K562 (cell line): ENCODE results near the gene LTBR. TPM values are rescaled to one million over a fixed set of nuclear protein-coding genes. Genes with fewer than 3 reads are reported as not detected.

Source experiments
- DIDO1 ChIP-seq: fragments of 450-650 bp; IDR thresholded peaks from 2 replicates; pipeline ENCODE4 v1.6.1; 2016; ENCODE audit warnings: low read depth, missing biosample characterization, missing genetic modification characterization
- E2F3 ChIP-seq: fragments of 250-450 bp; sonication (Bioruptor Pico); IDR thresholded peaks from 2 replicates; pipeline ENCODE4 v1.4.0; 2020; ENCODE audit warnings: mild to moderate bottlenecking
- ETV5 ChIP-seq: sonication (generic); formaldehyde crosslinking; IDR thresholded peaks from 2 replicates; pipeline ENCODE4 v1.4.0; 2020; ENCODE audit warnings: low read depth, mild to moderate bottlenecking, missing genetic modification reagents
- GTF2F1 ChIP-seq: IDR thresholded peaks from 2 replicates; pipeline ENCODE4 v1.6.1; 2011; ENCODE audit warnings: low read depth, low read length, improper control_type of control experiment
- MAZ ChIP-seq, 2 experiments: fragments of 450-650 bp in 1 of 2; sonication (generic) in 1 of 2; formaldehyde crosslinking; IDR thresholded peaks in 1 of 2; conservative IDR thresholded peaks in 1 of 2; 2 replicates each; pipeline versions ENCODE4 v1.4.0 to v1.5.0; 2020; ENCODE audit warnings: mild to moderate bottlenecking in 1 of 2, missing genetic modification reagents in 1 of 2
- NEUROD1 ChIP-seq: fragments of 150-350 bp; IDR thresholded peaks from 2 replicates; pipeline ENCODE4 v1.6.1; 2014; ENCODE audit warnings: borderline replicate concordance, low read length, low read depth; ENCODE audit not compliant: partially characterized antibody
- NR4A1 ChIP-seq, 2 experiments: fragments of 250-450 bp in 1 of 2; fragments of 450-650 bp in 1 of 2; sonication (Bioruptor Pico) in 1 of 2; IDR thresholded peaks; 2 replicates each; pipeline versions ENCODE4 v1.4.0 to v1.6.1; 2016 to 2020; ENCODE audit warnings: mild to moderate bottlenecking in 2 of 2, missing compliant biosample characterization in 1 of 2, missing genetic modification characterization in 1 of 2, moderate library complexity in 1 of 2
- POLR3G ChIP-seq: IDR thresholded peaks from 2 replicates; pipeline ENCODE4 v1.6.1; 2011; ENCODE audit not compliant: insufficient read length, insufficient replicate concordance; ENCODE audit errors: extremely low read depth
- RBFOX2 ChIP-seq: fragments of 200-400 bp; formaldehyde crosslinking; IDR thresholded peaks from 2 replicates; pipeline ENCODE4 v1.6.1; 2017; ENCODE audit warnings: low read depth, mild to moderate bottlenecking, low read length, moderate library complexity
- SAP30 ChIP-seq: fragments of 200-600 bp; sonication (generic); IDR thresholded peaks from 2 replicates; pipeline ENCODE4 v1.6.1; 2012; ENCODE audit warnings: borderline replicate concordance, low read depth, mild to moderate bottlenecking, moderate library complexity, low read length, control low read depth, inconsistent platforms; ENCODE audit not compliant: insufficient read depth, poor library complexity, severe bottlenecking
- ZFPM2 ChIP-seq: fragments of 250-450 bp; sonication (Bioruptor Pico); IDR thresholded peaks from 2 replicates; pipeline ENCODE4 v1.5.1; 2022; ENCODE audit warnings: mild to moderate bottlenecking
- ZNF324 ChIP-seq: fragments of 250-450 bp; sonication (Bioruptor Pico); IDR thresholded peaks from 2 replicates; pipeline ENCODE4 v1.4.0; 2020; ENCODE audit warnings: mild to moderate bottlenecking
- polyA plus RNA-seq, 8 experiments: library from polyadenylated mRNA; depleted of rRNA in 4 of 8; stranded (reverse) in 5 of 8; unstranded in 3 of 8; fragments of >200 nt; fragmentation: Nextera tagmentation in 2 of 8; fragmentation: Illumina TruSeq in 1 of 8; extraction: Ambion mirVana in 2 of 8; extraction: Trizol in 1 of 8; gene quantifications; 2 replicates each; pipeline versions ENCODE4 v1.2.1 to v1.2.3, GENCODE V29; 2011 to 2014; ENCODE audit warnings: inconsistent platforms in 1 of 8, missing spikeins in 1 of 8
- total RNA-seq, 7 experiments: library from RNA; depleted of rRNA in 6 of 7; stranded (reverse); fragments of >200 nt in 6 of 7; fragmentation: Illumina TruSeq in 2 of 7; extraction: Trizol in 2 of 7; gene quantifications; 2 replicates each; pipeline versions ENCODE4 v1.2.1 to v1.2.3, GENCODE V29; 2011 to 2021; ENCODE audit warnings: low replicate concordance in 1 of 7
- TF ChIP-seq, protein P1 (sequence below): sonication (generic); formaldehyde crosslinking; IDR thresholded peaks from 2 replicates; pipeline ENCODE4 v1.4.0; 2020; ENCODE audit warnings: mild to moderate bottlenecking, missing genetic modification reagents
- TF ChIP-seq, protein P2 (sequence below): fragments of 250-450 bp; sonication (Bioruptor Pico); IDR thresholded peaks from 2 replicates; pipeline ENCODE4 v1.5.1; 2021; ENCODE audit warnings: mild to moderate bottlenecking
- TF ChIP-seq, protein P3 (sequence below): sonication (generic); formaldehyde crosslinking; IDR thresholded peaks from 2 replicates; pipeline ENCODE4 v1.8.0; 2022; ENCODE audit warnings: mild to moderate bottlenecking, missing genetic modification reagents
- TF ChIP-seq, protein P4 (sequence below): sonication (generic); formaldehyde crosslinking; IDR thresholded peaks from 2 replicates; pipeline ENCODE4 v1.8.0; 2022; ENCODE audit warnings: missing genetic modification reagents, mild to moderate bottlenecking, moderate library complexity, borderline replicate concordance

LTBR gene
- total and polyA plus RNA-seq, 9 of the 15 experiments (the other 6 are each of a cell fraction or from before 2014, with no cell fraction given) = 0.96 to 69.0 (median 35.3) TPM

DNA sequence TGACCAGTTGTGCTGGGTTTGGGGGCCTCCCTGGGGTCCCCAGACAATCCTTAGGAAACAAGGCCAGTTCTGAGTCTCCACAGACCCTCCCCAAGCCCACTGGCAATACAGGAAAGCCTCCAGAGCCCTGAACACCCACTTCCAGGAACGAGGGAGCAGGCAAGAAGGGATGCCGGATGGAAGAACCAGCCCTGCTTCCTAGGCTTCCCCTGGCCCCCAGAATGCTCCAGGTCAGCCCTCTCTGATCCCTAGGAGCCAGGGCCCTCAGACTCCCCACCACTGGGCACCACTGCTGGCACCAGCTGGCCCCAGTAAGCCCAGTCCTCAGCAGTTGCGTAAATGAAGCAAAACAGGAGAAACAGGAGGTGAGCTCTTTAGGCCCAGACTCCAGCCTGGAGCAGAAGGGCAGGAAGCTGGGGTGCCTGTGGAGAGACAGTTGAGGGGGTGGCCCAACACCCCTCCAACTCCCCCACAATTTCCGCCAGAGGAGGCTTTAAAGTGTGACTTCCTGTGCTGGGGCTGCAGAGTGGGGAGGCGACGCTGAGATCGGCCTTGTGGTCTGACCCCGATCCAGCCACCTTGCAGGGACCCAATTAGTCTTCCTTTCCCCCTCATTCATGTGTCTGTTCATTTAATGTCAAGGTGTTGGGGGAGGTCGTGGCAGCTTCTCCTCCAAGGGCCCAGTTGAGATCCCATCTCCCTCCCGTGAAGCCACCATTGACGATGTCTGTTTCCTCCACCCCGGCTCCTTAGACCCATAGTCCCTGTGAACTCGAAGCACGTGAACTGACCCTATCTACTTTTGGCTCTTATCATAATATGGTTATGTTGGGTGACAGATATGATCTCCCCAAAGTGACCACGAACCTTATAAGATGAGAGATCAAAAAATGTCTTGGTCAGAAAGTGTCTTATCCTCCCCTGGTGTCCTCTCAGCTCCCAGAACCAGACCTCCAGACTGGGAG, 46.8 kb upstream of the LTBR start (continued):
- TF ChIP-seq SAP30 (no peak), ZFPM2 (CRISPR knock-in tag) (no peak), ETV5 (CRISPR knock-in tag) (peak; percentile 44; the same call in 1 of the 2 replicates), POLR3G (no peak), E2F3 (no peak), RBFOX2 (peak; percentile 75), NEUROD1 (no peak), MAZ (CRISPR knock-in tag; conservative IDR thresholded peaks at IDR 0.05 in 1 of 2, IDR thresholded peaks at IDR 0.05 in 1 of 2) (peak in 1 of 2 experiments; percentile 25; a peak in 1 of 4 replicates), ZNF324 (CRISPR knock-in tag) (no peak), GTF2F1 (no peak), NR4A1 (CRISPR knock-in tag; IDR thresholded peaks at IDR 0.05) (no peak), NR4A1 (tag; IDR thresholded peaks at IDR 0.05) (no peak), DIDO1 (tag) (no peak)
- TF ChIP-seq, protein P1, sequence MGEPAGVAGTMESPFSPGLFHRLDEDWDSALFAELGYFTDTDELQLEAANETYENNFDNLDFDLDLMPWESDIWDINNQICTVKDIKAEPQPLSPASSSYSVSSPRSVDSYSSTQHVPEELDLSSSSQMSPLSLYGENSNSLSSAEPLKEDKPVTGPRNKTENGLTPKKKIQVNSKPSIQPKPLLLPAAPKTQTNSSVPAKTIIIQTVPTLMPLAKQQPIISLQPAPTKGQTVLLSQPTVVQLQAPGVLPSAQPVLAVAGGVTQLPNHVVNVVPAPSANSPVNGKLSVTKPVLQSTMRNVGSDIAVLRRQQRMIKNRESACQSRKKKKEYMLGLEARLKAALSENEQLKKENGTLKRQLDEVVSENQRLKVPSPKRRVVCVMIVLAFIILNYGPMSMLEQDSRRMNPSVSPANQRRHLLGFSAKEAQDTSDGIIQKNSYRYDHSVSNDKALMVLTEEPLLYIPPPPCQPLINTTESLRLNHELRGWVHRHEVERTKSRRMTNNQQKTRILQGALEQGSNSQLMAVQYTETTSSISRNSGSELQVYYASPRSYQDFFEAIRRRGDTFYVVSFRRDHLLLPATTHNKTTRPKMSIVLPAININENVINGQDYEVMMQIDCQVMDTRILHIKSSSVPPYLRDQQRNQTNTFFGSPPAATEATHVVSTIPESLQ (CRISPR knock-in tag) = no peak
- TF ChIP-seq, protein P2, sequence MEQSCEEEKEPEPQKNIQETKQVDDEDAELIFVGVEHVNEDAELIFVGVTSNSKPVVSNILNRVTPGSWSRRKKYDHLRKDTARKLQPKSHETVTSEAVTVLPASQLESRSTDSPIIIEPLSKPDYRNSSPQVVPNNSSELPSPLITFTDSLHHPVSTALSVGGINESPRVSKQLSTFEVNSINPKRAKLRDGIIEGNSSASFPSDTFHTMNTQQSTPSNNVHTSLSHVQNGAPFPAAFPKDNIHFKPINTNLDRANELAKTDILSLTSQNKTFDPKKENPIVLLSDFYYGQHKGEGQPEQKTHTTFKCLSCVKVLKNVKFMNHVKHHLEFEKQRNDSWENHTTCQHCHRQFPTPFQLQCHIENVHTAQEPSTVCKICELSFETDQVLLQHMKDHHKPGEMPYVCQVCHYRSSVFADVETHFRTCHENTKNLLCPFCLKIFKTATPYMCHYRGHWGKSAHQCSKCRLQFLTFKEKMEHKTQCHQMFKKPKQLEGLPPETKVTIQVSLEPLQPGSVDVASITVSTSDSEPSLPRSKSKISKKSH = no peak
- TF ChIP-seq, protein P3, sequence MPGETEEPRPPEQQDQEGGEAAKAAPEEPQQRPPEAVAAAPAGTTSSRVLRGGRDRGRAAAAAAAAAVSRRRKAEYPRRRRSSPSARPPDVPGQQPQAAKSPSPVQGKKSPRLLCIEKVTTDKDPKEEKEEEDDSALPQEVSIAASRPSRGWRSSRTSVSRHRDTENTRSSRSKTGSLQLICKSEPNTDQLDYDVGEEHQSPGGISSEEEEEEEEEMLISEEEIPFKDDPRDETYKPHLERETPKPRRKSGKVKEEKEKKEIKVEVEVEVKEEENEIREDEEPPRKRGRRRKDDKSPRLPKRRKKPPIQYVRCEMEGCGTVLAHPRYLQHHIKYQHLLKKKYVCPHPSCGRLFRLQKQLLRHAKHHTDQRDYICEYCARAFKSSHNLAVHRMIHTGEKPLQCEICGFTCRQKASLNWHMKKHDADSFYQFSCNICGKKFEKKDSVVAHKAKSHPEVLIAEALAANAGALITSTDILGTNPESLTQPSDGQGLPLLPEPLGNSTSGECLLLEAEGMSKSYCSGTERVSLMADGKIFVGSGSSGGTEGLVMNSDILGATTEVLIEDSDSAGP (CRISPR knock-in tag) = no peak
- TF ChIP-seq, protein P4, sequence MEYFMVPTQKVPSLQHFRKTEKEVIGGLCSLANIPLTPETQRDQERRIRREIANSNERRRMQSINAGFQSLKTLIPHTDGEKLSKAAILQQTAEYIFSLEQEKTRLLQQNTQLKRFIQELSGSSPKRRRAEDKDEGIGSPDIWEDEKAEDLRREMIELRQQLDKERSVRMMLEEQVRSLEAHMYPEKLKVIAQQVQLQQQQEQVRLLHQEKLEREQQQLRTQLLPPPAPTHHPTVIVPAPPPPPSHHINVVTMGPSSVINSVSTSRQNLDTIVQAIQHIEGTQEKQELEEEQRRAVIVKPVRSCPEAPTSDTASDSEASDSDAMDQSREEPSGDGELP (CRISPR knock-in tag) = 0 out of 2 replicates have a peak, but pooled peaks have one; percentile 38
